ENCODE measurements around the gene CHAD. TPM values are rescaled to one million over a fixed set of nuclear protein-coding genes. Genes with fewer than 3 reads are reported as not detected.

The CHAD gene
- total RNA-seq, 1 experiment from 2014 or later, result not detected

DNA sequence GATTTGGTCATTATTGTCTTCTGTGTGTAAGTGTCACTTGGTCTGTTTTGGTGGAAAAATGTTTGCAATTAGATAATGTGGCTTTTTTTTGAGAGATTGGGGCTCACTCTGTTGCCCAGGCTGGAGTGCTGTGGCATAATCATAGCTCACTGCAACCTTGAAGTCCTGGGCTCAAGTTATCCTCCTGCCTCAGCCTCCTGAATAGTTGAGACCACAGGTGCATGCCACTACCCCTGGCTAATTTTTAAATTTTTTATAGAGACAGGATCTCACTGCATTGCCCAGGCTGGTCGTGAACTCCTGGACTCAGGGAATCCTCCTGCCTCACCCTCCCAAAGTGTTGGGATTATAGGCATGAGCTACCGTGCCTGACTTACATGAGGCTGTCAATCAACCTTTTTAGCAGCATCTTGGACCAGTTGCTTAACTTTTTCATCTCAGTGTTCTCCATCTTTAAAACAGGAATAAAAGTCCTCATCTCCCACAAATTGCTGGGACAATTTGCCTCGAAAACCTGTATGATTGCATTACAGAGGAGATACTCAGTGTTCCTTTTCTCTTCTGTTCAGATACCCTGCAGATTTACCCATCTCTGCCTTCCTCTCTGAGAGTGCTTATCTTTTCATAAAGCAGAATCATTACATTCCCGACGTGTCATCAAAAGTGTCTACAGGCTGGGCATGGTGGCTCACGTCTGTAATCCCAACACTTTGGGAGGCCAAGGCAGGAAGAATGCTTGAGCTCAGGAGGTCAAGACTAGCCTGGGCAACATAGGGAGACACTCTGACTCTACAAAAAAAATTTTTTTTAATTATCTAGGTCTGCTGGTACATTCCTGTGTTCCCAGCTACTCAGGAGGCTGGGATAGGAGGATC is 23.6 kb downstream of the CHAD start:
- no peak overlapping the region for H3K4me3 ChIP-seq (ENCODE audit: low read depth in 2 of 2, low read length in 2 of 2)
- no peaks in the 10 kb centered on the region for H3K27me3 ChIP-seq (ENCODE audit: control insufficient read depth, insufficient read depth, low read length)
- H3K4me1 ChIP-seq (ENCODE audit: control insufficient read depth, insufficient read depth, low read length), result no peaks in the 10 kb centered on the region
- POLR2A ChIA-PET, result interaction anchor here (0.6 kb wide), 1 partner anchor 16 kb away, joined by 3 read pairs; no protein-coding TSS in a partner anchor
- no peaks in the 10 kb centered on the region for H3K9me3 ChIP-seq (ENCODE audit: control insufficient read depth, insufficient read depth, low read depth, low read length)
- no peak overlapping the region for H3K27ac ChIP-seq (ENCODE audit: low read length)
- CTCF ChIA-PET, result no interaction called here
- intact Hi-C loops (cut with micrococcal nuclease; ENCODE audit: unreplicated experiment), result no loop called here
- no TSS peak for BruUV-seq (replicated peaks)
- TF ChIP-seq POLR2AphosphoS5 (IDR thresholded peaks at IDR 0.05; ENCODE audit: low read depth, low read length), result no peak
- no peak for TF ChIP-seq SIN3A (IDR thresholded peaks at IDR 0.05; ENCODE audit: borderline replicate concordance, insufficient read depth, low read depth, low read length)
- TF ChIP-seq, protein P1, sequence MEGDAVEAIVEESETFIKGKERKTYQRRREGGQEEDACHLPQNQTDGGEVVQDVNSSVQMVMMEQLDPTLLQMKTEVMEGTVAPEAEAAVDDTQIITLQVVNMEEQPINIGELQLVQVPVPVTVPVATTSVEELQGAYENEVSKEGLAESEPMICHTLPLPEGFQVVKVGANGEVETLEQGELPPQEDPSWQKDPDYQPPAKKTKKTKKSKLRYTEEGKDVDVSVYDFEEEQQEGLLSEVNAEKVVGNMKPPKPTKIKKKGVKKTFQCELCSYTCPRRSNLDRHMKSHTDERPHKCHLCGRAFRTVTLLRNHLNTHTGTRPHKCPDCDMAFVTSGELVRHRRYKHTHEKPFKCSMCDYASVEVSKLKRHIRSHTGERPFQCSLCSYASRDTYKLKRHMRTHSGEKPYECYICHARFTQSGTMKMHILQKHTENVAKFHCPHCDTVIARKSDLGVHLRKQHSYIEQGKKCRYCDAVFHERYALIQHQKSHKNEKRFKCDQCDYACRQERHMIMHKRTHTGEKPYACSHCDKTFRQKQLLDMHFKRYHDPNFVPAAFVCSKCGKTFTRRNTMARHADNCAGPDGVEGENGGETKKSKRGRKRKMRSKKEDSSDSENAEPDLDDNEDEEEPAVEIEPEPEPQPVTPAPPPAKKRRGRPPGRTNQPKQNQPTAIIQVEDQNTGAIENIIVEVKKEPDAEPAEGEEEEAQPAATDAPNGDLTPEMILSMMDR (IDR thresholded peaks at IDR 0.05), result no peak
- TF ChIP-seq, protein P2, sequence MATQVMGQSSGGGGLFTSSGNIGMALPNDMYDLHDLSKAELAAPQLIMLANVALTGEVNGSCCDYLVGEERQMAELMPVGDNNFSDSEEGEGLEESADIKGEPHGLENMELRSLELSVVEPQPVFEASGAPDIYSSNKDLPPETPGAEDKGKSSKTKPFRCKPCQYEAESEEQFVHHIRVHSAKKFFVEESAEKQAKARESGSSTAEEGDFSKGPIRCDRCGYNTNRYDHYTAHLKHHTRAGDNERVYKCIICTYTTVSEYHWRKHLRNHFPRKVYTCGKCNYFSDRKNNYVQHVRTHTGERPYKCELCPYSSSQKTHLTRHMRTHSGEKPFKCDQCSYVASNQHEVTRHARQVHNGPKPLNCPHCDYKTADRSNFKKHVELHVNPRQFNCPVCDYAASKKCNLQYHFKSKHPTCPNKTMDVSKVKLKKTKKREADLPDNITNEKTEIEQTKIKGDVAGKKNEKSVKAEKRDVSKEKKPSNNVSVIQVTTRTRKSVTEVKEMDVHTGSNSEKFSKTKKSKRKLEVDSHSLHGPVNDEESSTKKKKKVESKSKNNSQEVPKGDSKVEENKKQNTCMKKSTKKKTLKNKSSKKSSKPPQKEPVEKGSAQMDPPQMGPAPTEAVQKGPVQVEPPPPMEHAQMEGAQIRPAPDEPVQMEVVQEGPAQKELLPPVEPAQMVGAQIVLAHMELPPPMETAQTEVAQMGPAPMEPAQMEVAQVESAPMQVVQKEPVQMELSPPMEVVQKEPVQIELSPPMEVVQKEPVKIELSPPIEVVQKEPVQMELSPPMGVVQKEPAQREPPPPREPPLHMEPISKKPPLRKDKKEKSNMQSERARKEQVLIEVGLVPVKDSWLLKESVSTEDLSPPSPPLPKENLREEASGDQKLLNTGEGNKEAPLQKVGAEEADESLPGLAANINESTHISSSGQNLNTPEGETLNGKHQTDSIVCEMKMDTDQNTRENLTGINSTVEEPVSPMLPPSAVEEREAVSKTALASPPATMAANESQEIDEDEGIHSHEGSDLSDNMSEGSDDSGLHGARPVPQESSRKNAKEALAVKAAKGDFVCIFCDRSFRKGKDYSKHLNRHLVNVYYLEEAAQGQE (IDR thresholded peaks at IDR 0.05; ENCODE audit: insufficient read depth in 1 of 2, low read depth in 2 of 2, low read length in 1 of 2), result no peak
- TF ChIP-seq TCF7L2 (IDR thresholded peaks at IDR 0.05; ENCODE audit: low read depth, low read length), result no peak
- H3K36me3 ChIP-seq (ENCODE audit: control insufficient read depth, insufficient read depth, low read length), result no peaks in the 10 kb centered on the region
- in situ Hi-C loops (cut with HindIII; ENCODE audit: low pct_unique_long_range_greater_than_20kb, low sequenced_read_pairs), result no loop called here
- no peak for DNase-seq (ENCODE audit: low read depth, low spot score)
- no peak for ATAC-seq

DNA sequence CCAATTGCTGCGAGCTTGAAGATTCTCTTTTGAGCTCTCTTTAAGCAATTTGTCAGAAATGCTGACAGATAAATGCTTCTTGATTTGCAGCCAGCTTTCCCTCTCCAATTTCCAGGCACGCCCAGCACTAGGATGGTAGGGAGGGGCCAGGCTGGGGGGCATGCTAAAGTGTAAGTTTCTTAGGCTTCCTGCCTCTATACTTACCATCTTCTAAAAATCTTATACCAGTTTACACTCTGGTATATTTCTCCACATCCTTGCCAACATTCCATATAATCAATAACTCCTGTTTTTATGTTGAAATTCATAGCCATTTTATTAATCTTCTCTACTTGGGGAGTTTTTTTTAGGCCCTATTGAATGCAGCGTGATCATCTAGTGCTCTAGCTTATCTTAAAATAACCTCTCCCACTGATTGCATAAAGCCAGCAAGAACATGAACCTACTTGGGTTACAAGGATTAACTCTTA is 25.1 kb downstream of the CHAD start:
- no peak overlapping the region for H3K27ac ChIP-seq (ENCODE audit: low read length)
- ATAC-seq, result no peak

More for the DNA sequence above, 25.1 kb downstream of the CHAD start:
- Histone ChIP-seq H3K4me3 (ENCODE audit: low read depth in 2 of 2, low read length in 2 of 2) (no peak overlapping the region), H3K4me1 (ENCODE audit: control insufficient read depth, insufficient read depth, low read length) (no peaks in the 10 kb centered on the region), H3K27me3 (ENCODE audit: control insufficient read depth, insufficient read depth, low read length) (no peaks in the 10 kb centered on the region), H3K9me3 (ENCODE audit: control insufficient read depth, insufficient read depth, low read depth, low read length) (no peaks in the 10 kb centered on the region), H3K36me3 (ENCODE audit: control insufficient read depth, insufficient read depth, low read length) (no peaks in the 10 kb centered on the region)
- intact Hi-C loops (cut with micrococcal nuclease; ENCODE audit: unreplicated experiment) (no loop called here), in situ Hi-C loops (cut with HindIII; ENCODE audit: low pct_unique_long_range_greater_than_20kb, low sequenced_read_pairs) (no loop called here)
- POLR2A ChIA-PET, result no interaction called here
- CTCF ChIA-PET, result no interaction called here
- TF ChIP-seq, protein P2 (IDR thresholded peaks at IDR 0.05; ENCODE audit: insufficient read depth in 1 of 2, low read depth in 2 of 2, low read length in 1 of 2), result no peak
- TF ChIP-seq, protein P1 (IDR thresholded peaks at IDR 0.05), result no peak
- no peak for TF ChIP-seq SIN3A (IDR thresholded peaks at IDR 0.05; ENCODE audit: borderline replicate concordance, insufficient read depth, low read depth, low read length)
- TF ChIP-seq POLR2AphosphoS5 (IDR thresholded peaks at IDR 0.05; ENCODE audit: low read depth, low read length), result no peak
- TF ChIP-seq TCF7L2 (IDR thresholded peaks at IDR 0.05; ENCODE audit: low read depth, low read length), result no peak
- BruUV-seq (replicated peaks), result TSS peak; percentile 27
- no peak for DNase-seq (ENCODE audit: low read depth, low spot score)

Data from Panc1 (cell line).